ENCODE data around the gene USP9X. TPM values are rescaled to one million over a fixed set of nuclear protein-coding genes. Genes with fewer than 3 reads are reported as not detected.
A peak's percentile ranks its signal among the peaks of the same experiment; 100 is the strongest.

Gene USP9X
- total and polyA plus RNA-seq, 2 experiments from 2014 or later, result 23.8 to 114 TPM

GRCh38 chrX:41121766-41122165 lies 36.5 kb downstream of the USP9X start:
- WGBS (ENCODE audit: low lambda C conversion rate, missing lambda C conversion rate), result 77% methylated on average over 1 of the region's 1 CpG
- peaks cover 74% of the 10 kb centered on the region for H4K20me1 ChIP-seq (ENCODE audit: insufficient read depth, poor library complexity, severe bottlenecking)
- TF ChIP-seq EZH2phosphoT487 (IDR thresholded peaks at IDR 0.05; ENCODE audit: low read depth, severe bottlenecking, unreplicated experiment), result no peak
- TF ChIP-seq CTCF (IDR thresholded peaks at IDR 0.05; ENCODE audit: poor library complexity), result no peak
- no peak for TF ChIP-seq EZH2 (IDR thresholded peaks at IDR 0.05; ENCODE audit: borderline replicate concordance)

GRCh38 chrX:41122664-41123257 lies 37.5 kb downstream of the USP9X start:
- no peaks in the 10 kb centered on the region for H3K4me1 ChIP-seq (ENCODE audit: insufficient read depth)
- no peak overlapping the region for H2AFZ ChIP-seq
- H3K4me3 ChIP-seq, result no peak overlapping the region

More at GRCh38 chrX:41121766-41122165, 36.5 kb downstream of the USP9X start:
- Histone ChIP-seq H3K9me3 (ENCODE audit: low read depth) (no peaks in the 10 kb centered on the region), H3K79me2 (peaks cover 98% of the 10 kb centered on the region), H2AFZ (no peak overlapping the region), H3K27me3 (no peaks in the 10 kb centered on the region), H3K4me1 (ENCODE audit: insufficient read depth) (no peaks in the 10 kb centered on the region), H3K27ac (no peak overlapping the region), H3K4me3 (no peak overlapping the region), H3K9me2 (replicated peaks; ENCODE audit: insufficient read depth) (no peaks in the 10 kb centered on the region), H3K36me3 (replicated peaks; ENCODE audit: insufficient read depth, low read depth) (no peaks in the 10 kb centered on the region), H3K4me2 (no peak overlapping the region)
- DNase-seq (ENCODE audit: low spot score), result no peak

GRCh38 chrX:41127477-41128192 lies 42.4 kb downstream of the USP9X start:
- no peaks in the 10 kb centered on the region for H3K27me3 ChIP-seq
- H4K20me1 ChIP-seq (ENCODE audit: insufficient read depth, poor library complexity, severe bottlenecking), result peaks cover 38% of the 10 kb centered on the region
- no peaks in the 10 kb centered on the region for H3K9me2 ChIP-seq (replicated peaks; ENCODE audit: insufficient read depth)
- H3K4me1 ChIP-seq (ENCODE audit: insufficient read depth), result no peaks in the 10 kb centered on the region
- peaks cover 80% of the 10 kb centered on the region for H3K79me2 ChIP-seq
- H3K4me3 ChIP-seq, result no peak overlapping the region
- peak; percentile 34 for DNase-seq (ENCODE audit: low spot score)
- no peaks in the 10 kb centered on the region for H3K36me3 ChIP-seq (replicated peaks; ENCODE audit: insufficient read depth, low read depth)
- 57% methylated on average over 6 of the region's 6 CpGs for WGBS (ENCODE audit: low lambda C conversion rate, missing lambda C conversion rate)
- no peak for TF ChIP-seq CTCF (IDR thresholded peaks at IDR 0.05; ENCODE audit: poor library complexity)
- no peak for TF ChIP-seq EZH2phosphoT487 (IDR thresholded peaks at IDR 0.05; ENCODE audit: low read depth, severe bottlenecking, unreplicated experiment)
- no peak for TF ChIP-seq EZH2 (IDR thresholded peaks at IDR 0.05; ENCODE audit: borderline replicate concordance)
- no peak overlapping the region for H2AFZ ChIP-seq
- H3K4me2 ChIP-seq, result peak overlapping the region; percentile 39
- peak overlapping the region; percentile 26 for H3K27ac ChIP-seq
- no peaks in the 10 kb centered on the region for H3K9me3 ChIP-seq (ENCODE audit: low read depth)

More at GRCh38 chrX:41122664-41123257, 37.5 kb downstream of the USP9X start:
- TF ChIP-seq CTCF (IDR thresholded peaks at IDR 0.05; ENCODE audit: poor library complexity), result no peak
- no peak for TF ChIP-seq EZH2 (IDR thresholded peaks at IDR 0.05; ENCODE audit: borderline replicate concordance)
- TF ChIP-seq EZH2phosphoT487 (IDR thresholded peaks at IDR 0.05; ENCODE audit: low read depth, severe bottlenecking, unreplicated experiment), result no peak
- H3K27ac ChIP-seq, result no peak overlapping the region
- H3K79me2 ChIP-seq, result peaks cover 94% of the 10 kb centered on the region
- no peaks in the 10 kb centered on the region for H3K27me3 ChIP-seq
- H4K20me1 ChIP-seq (ENCODE audit: insufficient read depth, poor library complexity, severe bottlenecking), result peaks cover 75% of the 10 kb centered on the region
- H3K36me3 ChIP-seq (replicated peaks; ENCODE audit: insufficient read depth, low read depth), result no peaks in the 10 kb centered on the region
- WGBS (ENCODE audit: low lambda C conversion rate, missing lambda C conversion rate), result 90% methylated on average over 7 of the region's 7 CpGs
- no peak overlapping the region for H3K4me2 ChIP-seq
- no peaks in the 10 kb centered on the region for H3K9me2 ChIP-seq (replicated peaks; ENCODE audit: insufficient read depth)
- DNase-seq (ENCODE audit: low spot score), result no peak
- no peaks in the 10 kb centered on the region for H3K9me3 ChIP-seq (ENCODE audit: low read depth)
